Raji (cell line): Measurements from ENCODE around the gene PPP1R1B.

Experiments used
- POLR2A ChIP-seq: IDR thresholded peaks from 2 replicates; pipeline ENCODE4 v1.6.1; 2011; ENCODE audit warnings: low read depth, low read length, control low read depth; ENCODE audit not compliant: insufficient read depth

The PPP1R1B gene

GRCh38 chr17:39618956-39619785, 7.6 kb upstream of the PPP1R1B start:
- TF ChIP-seq POLR2A: no peak

GRCh38 chr17:39619786-39620101, 7.0 kb upstream of the PPP1R1B start:
- no peak for TF ChIP-seq POLR2A

- TF ChIP-seq POLR2A: peak; percentile 39; the same call in 1 of the 2 replicates
These were observed 5.0 kb upstream of the PPP1R1B start for GRCh38 chr17:39621523-39622379.

- no peak for TF ChIP-seq POLR2A
These were observed 4.3 kb upstream of the PPP1R1B start for GRCh38 chr17:39622380-39623006.

GRCh38 chr17:39623356-39623950, 3.3 kb upstream of the PPP1R1B start:
- no peak for TF ChIP-seq POLR2A

- no peak for TF ChIP-seq POLR2A
These were observed 2.4 kb upstream of the PPP1R1B start for GRCh38 chr17:39624313-39624712.

- no peak for TF ChIP-seq POLR2A
These were observed 1.5 kb upstream of the PPP1R1B start for GRCh38 chr17:39625198-39625785.

- TF ChIP-seq POLR2A: no peak
These were observed 427 bp downstream of the PPP1R1B start for GRCh38 chr17:39627047-39627711.

- no peak for TF ChIP-seq POLR2A
These were observed 1.2 kb downstream of the PPP1R1B start for GRCh38 chr17:39627712-39628516.

- TF ChIP-seq POLR2A: no peak
These were observed 2.1 kb downstream of the PPP1R1B start for GRCh38 chr17:39628655-39629493.

- no peak for TF ChIP-seq POLR2A
These were observed 2.7 kb downstream of the PPP1R1B start for GRCh38 chr17:39629494-39629880.

GRCh38 chr17:39629898-39630297, 3.1 kb downstream of the PPP1R1B start:
- TF ChIP-seq POLR2A: no peak

GRCh38 chr17:39631403-39631802, 4.7 kb downstream of the PPP1R1B start:
- no peak for TF ChIP-seq POLR2A
